ENCODE measurements around the gene KCNG4. TPM values are rescaled to one million over a fixed set of nuclear protein-coding genes. Genes with fewer than 3 reads are reported as not detected.

The KCNG4 gene
- total and polyA plus RNA-seq, 2 experiments from 2014 or later: 0.07 TPM; not detected in 1

DNA sequence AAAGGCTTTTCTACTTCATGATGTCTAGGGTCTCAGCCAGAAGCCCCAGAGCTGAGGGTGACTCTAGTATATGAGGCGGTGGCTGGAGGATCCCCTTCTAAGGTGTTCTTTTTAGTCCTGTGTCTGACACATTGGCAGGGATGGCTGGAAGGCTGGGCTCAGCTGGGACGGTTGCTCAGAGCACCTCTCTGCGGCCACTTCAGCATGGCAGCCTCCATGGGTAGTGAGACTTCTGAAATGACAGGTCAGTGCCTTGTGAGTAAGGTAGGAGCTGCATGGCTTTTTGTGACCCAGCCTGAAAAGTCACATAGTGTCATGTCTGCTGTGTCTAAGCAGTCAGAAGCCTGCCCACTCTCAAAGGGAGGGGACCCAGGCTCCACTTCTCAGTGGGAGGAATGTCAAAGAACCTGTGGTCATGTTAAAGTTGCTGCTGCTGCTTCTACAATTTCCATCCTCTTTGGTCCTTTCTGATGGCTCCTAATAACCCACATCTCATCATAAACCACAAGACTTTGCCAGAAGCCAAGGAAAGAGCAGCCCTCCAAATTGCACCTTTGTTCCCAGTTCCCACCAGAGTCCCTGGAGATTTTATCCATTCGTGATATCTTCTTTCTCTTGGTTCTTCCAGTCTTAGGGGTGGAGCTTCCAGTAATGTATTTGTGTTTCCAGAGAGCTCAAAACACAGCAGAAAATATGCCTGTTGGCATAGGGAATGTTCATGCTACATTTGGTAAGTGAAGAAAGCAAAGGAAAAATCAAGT, 15.4 kb upstream of the KCNG4 start:
- H3K27ac ChIP-seq (ENCODE audit: low read depth): no peak overlapping the region
- no peak overlapping the region for H3K4me2 ChIP-seq
- no peak for ATAC-seq
- no peaks in the 10 kb centered on the region for H3K79me2 ChIP-seq (replicated peaks; ENCODE audit: insufficient read depth)
- peaks cover 9% of the 10 kb centered on the region for H3K4me1 Mint-ChIP-seq
- H3K9me2 ChIP-seq (ENCODE audit: insufficient read depth): no peaks in the 10 kb centered on the region
- no peak overlapping the region for H3K4me3 ChIP-seq
- H3K36me3 Mint-ChIP-seq (ENCODE audit: low read depth): no peaks in the 10 kb centered on the region; the same call in 2 of the 3 replicates
- H3K27ac Mint-ChIP-seq: no peak overlapping the region
- H3K4me1 ChIP-seq (ENCODE audit: insufficient read depth): no peaks in the 10 kb centered on the region
- H3F3A ChIP-seq (replicated peaks; ENCODE audit: low read depth): no peaks in the 10 kb centered on the region
- no peaks in the 10 kb centered on the region; the same call in 1 of the 2 replicates for H3K36me3 ChIP-seq (ENCODE audit: insufficient read depth)
- no peaks in the 10 kb centered on the region for H3K27me3 ChIP-seq (ENCODE audit: insufficient read depth)
- no peak for DNase-seq (ENCODE audit: low spot score)
- H3K27me3 Mint-ChIP-seq (ENCODE audit: insufficient read depth, low read depth, poor library complexity): peaks cover 10% of the 10 kb centered on the region
- no peak overlapping the region for H3K4me3 Mint-ChIP-seq
- no peak overlapping the region for H2AFZ ChIP-seq
- H4K20me1 ChIP-seq (replicated peaks; ENCODE audit: insufficient read depth): no peaks in the 10 kb centered on the region
- 0 out of 3 replicates have a peak, but pooled peaks cover 11% of the 10 kb centered on the region for H3K9me3 Mint-ChIP-seq
- TF ChIP-seq ZNF331 (CRISPR knock-in tag; IDR thresholded peaks at IDR 0.05; ENCODE audit: low read depth) (peak; percentile 87), POLR2AphosphoS5 (IDR thresholded peaks at IDR 0.05; ENCODE audit: low read depth) (no peak)

GRCh38 chr16:84254062-84254461, 14.2 kb upstream of the KCNG4 start:
- Histone ChIP-seq H3K4me1 (ENCODE audit: insufficient read depth) (no peaks in the 10 kb centered on the region), H3F3A (replicated peaks; ENCODE audit: low read depth) (no peaks in the 10 kb centered on the region), H3K27ac (ENCODE audit: low read depth) (no peak overlapping the region), H3K4me3 (no peak overlapping the region), H3K27me3 (ENCODE audit: insufficient read depth) (no peaks in the 10 kb centered on the region), H2AFZ (no peak overlapping the region), H3K79me2 (replicated peaks; ENCODE audit: insufficient read depth) (no peaks in the 10 kb centered on the region), H3K9me2 (ENCODE audit: insufficient read depth) (no peaks in the 10 kb centered on the region), H4K20me1 (replicated peaks; ENCODE audit: insufficient read depth) (no peaks in the 10 kb centered on the region), H3K4me2 (no peak overlapping the region), H3K36me3 (ENCODE audit: insufficient read depth) (no peaks in the 10 kb centered on the region; the same call in 1 of the 2 replicates)
- no peak for DNase-seq (ENCODE audit: low spot score)
- ATAC-seq: no peak
- TF ChIP-seq, protein P1, sequence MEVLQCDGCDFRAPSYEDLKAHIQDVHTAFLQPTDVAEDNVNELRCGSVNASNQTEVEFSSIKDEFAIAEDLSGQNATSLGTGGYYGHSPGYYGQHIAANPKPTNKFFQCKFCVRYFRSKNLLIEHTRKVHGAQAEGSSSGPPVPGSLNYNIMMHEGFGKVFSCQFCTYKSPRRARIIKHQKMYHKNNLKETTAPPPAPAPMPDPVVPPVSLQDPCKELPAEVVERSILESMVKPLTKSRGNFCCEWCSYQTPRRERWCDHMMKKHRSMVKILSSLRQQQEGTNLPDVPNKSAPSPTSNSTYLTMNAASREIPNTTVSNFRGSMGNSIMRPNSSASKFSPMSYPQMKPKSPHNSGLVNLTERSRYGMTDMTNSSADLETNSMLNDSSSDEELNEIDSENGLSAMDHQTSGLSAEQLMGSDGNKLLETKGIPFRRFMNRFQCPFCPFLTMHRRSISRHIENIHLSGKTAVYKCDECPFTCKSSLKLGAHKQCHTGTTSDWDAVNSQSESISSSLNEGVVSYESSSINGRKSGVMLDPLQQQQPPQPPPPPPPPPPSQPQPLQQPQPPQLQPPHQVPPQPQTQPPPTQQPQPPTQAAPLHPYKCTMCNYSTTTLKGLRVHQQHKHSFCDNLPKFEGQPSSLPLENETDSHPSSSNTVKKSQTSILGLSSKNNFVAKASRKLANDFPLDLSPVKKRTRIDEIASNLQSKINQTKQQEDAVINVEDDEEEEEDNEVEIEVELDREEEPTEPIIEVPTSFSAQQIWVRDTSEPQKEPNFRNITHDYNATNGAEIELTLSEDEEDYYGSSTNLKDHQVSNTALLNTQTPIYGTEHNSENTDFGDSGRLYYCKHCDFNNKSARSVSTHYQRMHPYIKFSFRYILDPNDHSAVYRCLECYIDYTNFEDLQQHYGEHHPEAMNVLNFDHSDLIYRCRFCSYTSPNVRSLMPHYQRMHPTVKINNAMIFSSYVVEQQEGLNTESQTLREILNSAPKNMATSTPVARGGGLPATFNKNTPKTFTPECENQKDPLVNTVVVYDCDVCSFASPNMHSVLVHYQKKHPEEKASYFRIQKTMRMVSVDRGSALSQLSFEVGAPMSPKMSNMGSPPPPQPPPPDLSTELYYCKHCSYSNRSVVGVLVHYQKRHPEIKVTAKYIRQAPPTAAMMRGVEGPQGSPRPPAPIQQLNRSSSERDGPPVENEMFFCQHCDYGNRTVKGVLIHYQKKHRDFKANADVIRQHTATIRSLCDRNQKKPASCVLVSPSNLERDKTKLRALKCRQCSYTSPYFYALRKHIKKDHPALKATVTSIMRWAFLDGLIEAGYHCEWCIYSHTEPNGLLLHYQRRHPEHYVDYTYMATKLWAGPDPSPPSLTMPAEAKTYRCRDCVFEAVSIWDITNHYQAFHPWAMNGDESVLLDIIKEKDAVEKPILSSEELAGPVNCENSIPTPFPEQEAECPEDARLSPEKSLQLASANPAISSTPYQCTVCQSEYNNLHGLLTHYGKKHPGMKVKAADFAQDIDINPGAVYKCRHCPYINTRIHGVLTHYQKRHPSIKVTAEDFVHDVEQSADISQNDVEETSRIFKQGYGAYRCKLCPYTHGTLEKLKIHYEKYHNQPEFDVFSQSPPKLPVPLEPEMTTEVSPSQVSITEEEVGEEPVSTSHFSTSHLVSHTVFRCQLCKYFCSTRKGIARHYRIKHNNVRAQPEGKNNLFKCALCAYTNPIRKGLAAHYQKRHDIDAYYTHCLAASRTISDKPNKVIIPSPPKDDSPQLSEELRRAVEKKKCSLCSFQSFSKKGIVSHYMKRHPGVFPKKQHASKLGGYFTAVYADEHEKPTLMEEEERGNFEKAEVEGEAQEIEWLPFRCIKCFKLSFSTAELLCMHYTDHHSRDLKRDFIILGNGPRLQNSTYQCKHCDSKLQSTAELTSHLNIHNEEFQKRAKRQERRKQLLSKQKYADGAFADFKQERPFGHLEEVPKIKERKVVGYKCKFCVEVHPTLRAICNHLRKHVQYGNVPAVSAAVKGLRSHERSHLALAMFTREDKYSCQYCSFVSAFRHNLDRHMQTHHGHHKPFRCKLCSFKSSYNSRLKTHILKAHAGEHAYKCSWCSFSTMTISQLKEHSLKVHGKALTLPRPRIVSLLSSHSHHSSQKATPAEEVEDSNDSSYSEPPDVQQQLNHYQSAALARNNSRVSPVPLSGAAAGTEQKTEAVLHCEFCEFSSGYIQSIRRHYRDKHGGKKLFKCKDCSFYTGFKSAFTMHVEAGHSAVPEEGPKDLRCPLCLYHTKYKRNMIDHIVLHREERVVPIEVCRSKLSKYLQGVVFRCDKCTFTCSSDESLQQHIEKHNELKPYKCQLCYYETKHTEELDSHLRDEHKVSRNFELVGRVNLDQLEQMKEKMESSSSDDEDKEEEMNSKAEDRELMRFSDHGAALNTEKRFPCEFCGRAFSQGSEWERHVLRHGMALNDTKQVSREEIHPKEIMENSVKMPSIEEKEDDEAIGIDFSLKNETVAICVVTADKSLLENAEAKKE (CRISPR knock-in tag; IDR thresholded peaks at IDR 0.05): no peak
- TF ChIP-seq CREB1 (CRISPR knock-in tag; IDR thresholded peaks at IDR 0.05; ENCODE audit: low read depth): no peak
- TF ChIP-seq REST (IDR thresholded peaks at IDR 0.05; ENCODE audit: unreplicated experiment): no peak
- TF ChIP-seq ZNF331 (CRISPR knock-in tag; IDR thresholded peaks at IDR 0.05; ENCODE audit: low read depth): no peak
- TF ChIP-seq, protein P2, sequence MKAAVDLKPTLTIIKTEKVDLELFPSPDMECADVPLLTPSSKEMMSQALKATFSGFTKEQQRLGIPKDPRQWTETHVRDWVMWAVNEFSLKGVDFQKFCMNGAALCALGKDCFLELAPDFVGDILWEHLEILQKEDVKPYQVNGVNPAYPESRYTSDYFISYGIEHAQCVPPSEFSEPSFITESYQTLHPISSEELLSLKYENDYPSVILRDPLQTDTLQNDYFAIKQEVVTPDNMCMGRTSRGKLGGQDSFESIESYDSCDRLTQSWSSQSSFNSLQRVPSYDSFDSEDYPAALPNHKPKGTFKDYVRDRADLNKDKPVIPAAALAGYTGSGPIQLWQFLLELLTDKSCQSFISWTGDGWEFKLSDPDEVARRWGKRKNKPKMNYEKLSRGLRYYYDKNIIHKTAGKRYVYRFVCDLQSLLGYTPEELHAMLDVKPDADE (IDR thresholded peaks at IDR 0.05): no peak
- Mint-ChIP-seq H3K4me3 (no peak overlapping the region), H3K27ac (no peak overlapping the region), H3K4me1 (peaks cover 9% of the 10 kb centered on the region), H3K27me3 (ENCODE audit: insufficient read depth, low read depth, poor library complexity) (peaks cover 10% of the 10 kb centered on the region), H3K36me3 (ENCODE audit: low read depth) (no peaks in the 10 kb centered on the region; the same call in 2 of the 3 replicates), H3K9me3 (0 out of 3 replicates have a peak, but pooled peaks cover 11% of the 10 kb centered on the region)

All from GM23338 (cell line).